Erythroblast (primary cell): ENCODE data around the gene WNT3.

Experiments
- GATA1 ChIP-seq: IDR thresholded peaks from 2 replicates; pipeline ENCODE4 v1.6.1; 2011; ENCODE audit warnings: low read depth, mild to moderate bottlenecking, control low read depth, low read length, moderate library complexity
- POLR2A ChIP-seq: IDR thresholded peaks from 2 replicates; pipeline ENCODE4 v1.6.1; 2011; ENCODE audit warnings: mild to moderate bottlenecking, low read length

DNA sequence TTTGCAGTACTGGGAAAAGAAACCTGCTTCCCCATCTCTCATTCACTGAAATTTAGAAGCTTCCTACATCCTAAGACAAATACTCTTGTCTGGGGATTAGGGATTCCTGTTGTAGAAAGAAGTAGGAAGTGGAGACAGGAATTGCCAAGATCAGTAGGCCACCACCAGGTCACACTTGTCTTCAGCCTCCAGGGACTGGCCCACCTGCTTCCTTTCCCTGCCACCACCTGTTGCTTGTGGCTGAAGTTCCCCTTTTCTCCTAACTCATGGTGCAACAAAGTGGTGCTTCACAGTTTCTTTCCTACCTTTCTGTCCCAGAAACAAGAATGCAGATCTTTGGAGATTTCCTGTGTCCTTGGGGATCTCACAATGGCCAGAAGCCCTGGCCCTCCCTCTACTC, 82.4 kb downstream of the WNT3 start:
- TF ChIP-seq POLR2A: no peak
- TF ChIP-seq GATA1: no peak
